Measurements from ENCODE around the gene HEG1.

Gene HEG1

GRCh38 chr3:125050488-125051090 lies 5.2 kb downstream of the HEG1 start:
- DNase-seq (ENCODE audit: low read depth, low spot score) = no peak

- DNase-seq (ENCODE audit: low read depth, low spot score) = no peak
Measured at GRCh38 chr3:125048282-125048681, 7.5 kb downstream of the HEG1 start.

- DNase-seq (ENCODE audit: low read depth, low spot score) = no peak
Measured at GRCh38 chr3:125045965-125046364, 9.8 kb downstream of the HEG1 start.

- DNase-seq (ENCODE audit: low read depth, low spot score) = no peak
Measured at GRCh38 chr3:125045194-125045593, 10.6 kb downstream of the HEG1 start.

GRCh38 chr3:125043599-125044151 lies 12.1 kb downstream of the HEG1 start:
- no peak for DNase-seq (ENCODE audit: low read depth, low spot score)

- no peak for DNase-seq (ENCODE audit: low read depth, low spot score)
Measured at GRCh38 chr3:125042725-125043406, 12.9 kb downstream of the HEG1 start.

GRCh38 chr3:125039131-125040100 lies 16.4 kb downstream of the HEG1 start:
- no peak for DNase-seq (ENCODE audit: low read depth, low spot score)

GRCh38 chr3:125037498-125038150 lies 18.2 kb downstream of the HEG1 start:
- no peak for DNase-seq (ENCODE audit: low read depth, low spot score)

- no peak for DNase-seq (ENCODE audit: low read depth, low spot score)
Measured at GRCh38 chr3:125035217-125035616, 20.6 kb downstream of the HEG1 start.

GRCh38 chr3:125033616-125034015 lies 22.2 kb downstream of the HEG1 start:
- DNase-seq (ENCODE audit: low read depth, low spot score) = no peak

GRCh38 chr3:125033135-125033534 lies 22.7 kb downstream of the HEG1 start:
- DNase-seq (ENCODE audit: low read depth, low spot score) = no peak

- no peak for DNase-seq (ENCODE audit: low read depth, low spot score)
Measured at GRCh38 chr3:125032683-125033082, 23.1 kb downstream of the HEG1 start.

GRCh38 chr3:125032100-125032643 lies 23.6 kb downstream of the HEG1 start:
- no peak for DNase-seq (ENCODE audit: low read depth, low spot score)

- DNase-seq (ENCODE audit: low read depth, low spot score) = no peak
Measured at GRCh38 chr3:125031544-125031943, 24.3 kb downstream of the HEG1 start.

GRCh38 chr3:125028657-125029056 lies 27.1 kb downstream of the HEG1 start:
- no peak for DNase-seq (ENCODE audit: low read depth, low spot score)

- DNase-seq (ENCODE audit: low read depth, low spot score) = no peak
Measured at GRCh38 chr3:125025642-125026041, 30.2 kb downstream of the HEG1 start.

GRCh38 chr3:125024817-125025216 lies 31.0 kb downstream of the HEG1 start:
- no peak for DNase-seq (ENCODE audit: low read depth, low spot score)

- no peak for DNase-seq (ENCODE audit: low read depth, low spot score)
Measured at GRCh38 chr3:125023833-125024555, 31.8 kb downstream of the HEG1 start.

- DNase-seq (ENCODE audit: low read depth, low spot score) = no peak
Measured at GRCh38 chr3:125022206-125022605, 33.6 kb downstream of the HEG1 start.

GRCh38 chr3:125019271-125019670 lies 36.5 kb downstream of the HEG1 start:
- no peak for DNase-seq (ENCODE audit: low read depth, low spot score)

GRCh38 chr3:125017406-125017805 lies 38.4 kb downstream of the HEG1 start:
- DNase-seq (ENCODE audit: low read depth, low spot score) = no peak

Measured in smooth muscle cell of the brain vasculature (primary cell).